OCI-LY1 (cell line): ENCODE results near the gene DAAM2.

Experiments used
- H2AFZ ChIP-seq: fragments of 200-600 bp; sonication (generic), shearing (Covaris generic); 2 replicates; pipeline ENCODE4 v1.6.0; 2014; ENCODE audit warnings: antibody characterized with exemption, mild to moderate bottlenecking, low read length
- H3F3A ChIP-seq: fragments of 200-600 bp; sonication (generic), shearing (Covaris generic); 2 replicates; pipeline ENCODE4 v1.6.0; 2014; ENCODE audit warnings: mild to moderate bottlenecking, antibody characterized with exemption, low read length, moderate library complexity; ENCODE audit not compliant: insufficient read depth
- H3K27ac ChIP-seq: fragments of 200-600 bp; sonication (generic); 2 replicates; pipeline ENCODE4 v1.5.1; 2014; ENCODE audit warnings: low read length, mixed run types, mild to moderate bottlenecking, low read depth; ENCODE audit not compliant: poor library complexity, severe bottlenecking
- H3K27me3 ChIP-seq: fragments of 200-600 bp; sonication (generic); 2 replicates; pipeline ENCODE4 v1.6.0; 2014; ENCODE audit warnings: antibody characterized with exemption, mild to moderate bottlenecking, low read length, moderate library complexity; ENCODE audit not compliant: insufficient read depth
- H3K36me3 ChIP-seq: fragments of 200-600 bp; sonication (generic); 2 replicates; pipeline ENCODE4 v1.6.1; 2014; ENCODE audit warnings: mild to moderate bottlenecking, antibody characterized with exemption, low read length, moderate library complexity, mixed read lengths; ENCODE audit not compliant: insufficient read depth
- H3K4me1 ChIP-seq: fragments of 200-600 bp; sonication (generic); 2 replicates; pipeline ENCODE4 v1.5.1; 2014; ENCODE audit warnings: mild to moderate bottlenecking, low read length, moderate library complexity; ENCODE audit not compliant: insufficient read depth, severe bottlenecking
- H3K4me2 ChIP-seq: fragments of 200-600 bp; sonication (generic), shearing (Covaris generic); 2 replicates; pipeline ENCODE4 v1.6.1; 2014; ENCODE audit warnings: low read length
- H3K4me3 ChIP-seq: fragments of 200-600 bp; sonication (generic); 2 replicates; pipeline ENCODE4 v1.5.1; 2014; ENCODE audit warnings: low read length, low read depth, mild to moderate bottlenecking, mixed read lengths; ENCODE audit not compliant: poor library complexity, severe bottlenecking
- H3K79me2 ChIP-seq: fragments of 200-600 bp; shearing (Covaris generic); 2 replicates; pipeline ENCODE4 v1.6.1; 2016; ENCODE audit warnings: mixed run types, low read length, mixed read lengths; ENCODE audit not compliant: insufficient read depth
- H3K9ac ChIP-seq: fragments of 200-600 bp; sonication (generic), shearing (Covaris generic); 2 replicates; pipeline ENCODE4 v1.6.1; 2014; ENCODE audit warnings: mild to moderate bottlenecking, low read length, mixed read lengths
- H3K9me2 ChIP-seq: fragments of 200-600 bp; sonication (generic), shearing (Covaris generic); 2 replicates; pipeline ENCODE4 v1.6.1; 2014; ENCODE audit warnings: low read depth, mild to moderate bottlenecking, low read length, mixed read lengths
- H3K9me3 ChIP-seq: fragments of 200-600 bp; shearing (Covaris generic); 2 replicates; pipeline ENCODE4 v1.6.1; 2014; ENCODE audit warnings: low read length, mixed read lengths
- H4K20me1 ChIP-seq: fragments of 200-600 bp; sonication (generic), shearing (Covaris generic); 2 replicates; pipeline ENCODE4 v1.6.0; 2016; ENCODE audit warnings: mild to moderate bottlenecking, low read length; ENCODE audit not compliant: insufficient read depth
- EZH2 ChIP-seq: fragments of 200-600 bp; sonication (generic), shearing (Covaris generic); IDR thresholded peaks from 2 replicates; pipeline ENCODE4 v1.8.0; 2017; ENCODE audit warnings: borderline replicate concordance, mixed run types, mild to moderate bottlenecking, antibody characterized with exemption, low read length, moderate library complexity, mixed read lengths
- TF ChIP-seq, protein P1 (sequence below): fragments of 200-600 bp; sonication (generic), shearing (Covaris generic); IDR thresholded peaks from 2 replicates; pipeline ENCODE4 v1.5.1; 2017; ENCODE audit warnings: mild to moderate bottlenecking, antibody characterized with exemption, low read length, moderate library complexity, mixed read lengths

DAAM2 gene

DNA sequence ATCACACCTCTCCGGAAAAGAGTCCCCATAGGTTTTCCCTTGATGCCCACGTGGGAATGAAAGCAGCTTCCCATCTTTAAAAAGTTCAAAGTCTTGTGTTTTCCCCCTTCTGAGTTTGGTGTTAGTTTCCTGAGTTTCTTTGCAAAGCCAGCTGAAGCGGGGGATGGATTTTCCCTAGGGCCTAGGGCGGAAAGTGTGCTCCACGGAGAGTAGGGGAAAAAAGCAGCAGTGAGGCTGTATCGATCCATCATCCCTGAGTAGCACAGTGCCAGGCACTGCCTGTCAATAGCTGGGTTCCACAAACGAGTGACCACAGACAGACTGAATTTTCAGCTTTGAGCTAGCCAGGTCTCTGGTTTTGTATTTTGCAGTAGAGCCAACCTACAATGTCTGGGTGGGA lies 1.3 kb downstream of the DAAM2 start:
- no peaks in the 10 kb centered on the region for H3K27me3 ChIP-seq
- H3K36me3 ChIP-seq = no peaks in the 10 kb centered on the region
- no peaks in the 10 kb centered on the region for H3K9me3 ChIP-seq
- H3F3A ChIP-seq = no peaks in the 10 kb centered on the region
- H3K4me2 ChIP-seq = no peak overlapping the region
- H3K4me1 ChIP-seq = no peaks in the 10 kb centered on the region
- no peaks in the 10 kb centered on the region for H4K20me1 ChIP-seq
- H3K4me3 ChIP-seq = no peak overlapping the region
- H3K27ac ChIP-seq = no peak overlapping the region
- H3K79me2 ChIP-seq = no peaks in the 10 kb centered on the region
- H3K9me2 ChIP-seq = no peaks in the 10 kb centered on the region
- TF ChIP-seq, protein P1, sequence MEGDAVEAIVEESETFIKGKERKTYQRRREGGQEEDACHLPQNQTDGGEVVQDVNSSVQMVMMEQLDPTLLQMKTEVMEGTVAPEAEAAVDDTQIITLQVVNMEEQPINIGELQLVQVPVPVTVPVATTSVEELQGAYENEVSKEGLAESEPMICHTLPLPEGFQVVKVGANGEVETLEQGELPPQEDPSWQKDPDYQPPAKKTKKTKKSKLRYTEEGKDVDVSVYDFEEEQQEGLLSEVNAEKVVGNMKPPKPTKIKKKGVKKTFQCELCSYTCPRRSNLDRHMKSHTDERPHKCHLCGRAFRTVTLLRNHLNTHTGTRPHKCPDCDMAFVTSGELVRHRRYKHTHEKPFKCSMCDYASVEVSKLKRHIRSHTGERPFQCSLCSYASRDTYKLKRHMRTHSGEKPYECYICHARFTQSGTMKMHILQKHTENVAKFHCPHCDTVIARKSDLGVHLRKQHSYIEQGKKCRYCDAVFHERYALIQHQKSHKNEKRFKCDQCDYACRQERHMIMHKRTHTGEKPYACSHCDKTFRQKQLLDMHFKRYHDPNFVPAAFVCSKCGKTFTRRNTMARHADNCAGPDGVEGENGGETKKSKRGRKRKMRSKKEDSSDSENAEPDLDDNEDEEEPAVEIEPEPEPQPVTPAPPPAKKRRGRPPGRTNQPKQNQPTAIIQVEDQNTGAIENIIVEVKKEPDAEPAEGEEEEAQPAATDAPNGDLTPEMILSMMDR = no peak
- TF ChIP-seq EZH2 = no peak
- no peak overlapping the region for H3K9ac ChIP-seq
- H2AFZ ChIP-seq = no peak overlapping the region

DNA sequence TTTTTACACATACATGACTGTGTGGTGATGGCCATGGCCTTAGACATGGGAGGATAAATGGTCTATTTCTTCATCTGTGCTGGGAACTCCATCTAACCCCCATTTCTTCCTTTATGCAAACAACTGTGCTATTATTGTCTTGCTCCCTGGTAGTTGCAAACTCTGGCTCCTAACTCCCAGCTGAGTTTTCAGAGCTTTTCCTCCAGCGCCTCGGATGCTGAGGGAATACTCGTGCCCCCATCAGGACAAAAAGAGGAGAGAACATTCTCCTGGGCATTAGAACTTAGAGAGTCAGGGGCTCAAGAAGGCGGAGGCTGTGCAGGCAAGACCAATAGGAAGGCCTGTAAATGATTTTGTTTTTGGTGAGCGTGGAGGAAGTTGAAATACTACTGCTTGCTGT lies 2.1 kb downstream of the DAAM2 start:
- Histone ChIP-seq H3K4me3 (no peak overlapping the region), H3K27ac (no peak overlapping the region), H3K9me3 (no peaks in the 10 kb centered on the region), H3K79me2 (no peaks in the 10 kb centered on the region), H3K9me2 (no peaks in the 10 kb centered on the region), H3K36me3 (no peaks in the 10 kb centered on the region), H2AFZ (no peak overlapping the region), H3K9ac (no peak overlapping the region), H3F3A (no peaks in the 10 kb centered on the region), H4K20me1 (no peaks in the 10 kb centered on the region), H3K27me3 (no peaks in the 10 kb centered on the region), H3K4me2 (no peak overlapping the region), H3K4me1 (no peaks in the 10 kb centered on the region)
- TF ChIP-seq EZH2 = no peak
- TF ChIP-seq, protein P1 = no peak

DNA sequence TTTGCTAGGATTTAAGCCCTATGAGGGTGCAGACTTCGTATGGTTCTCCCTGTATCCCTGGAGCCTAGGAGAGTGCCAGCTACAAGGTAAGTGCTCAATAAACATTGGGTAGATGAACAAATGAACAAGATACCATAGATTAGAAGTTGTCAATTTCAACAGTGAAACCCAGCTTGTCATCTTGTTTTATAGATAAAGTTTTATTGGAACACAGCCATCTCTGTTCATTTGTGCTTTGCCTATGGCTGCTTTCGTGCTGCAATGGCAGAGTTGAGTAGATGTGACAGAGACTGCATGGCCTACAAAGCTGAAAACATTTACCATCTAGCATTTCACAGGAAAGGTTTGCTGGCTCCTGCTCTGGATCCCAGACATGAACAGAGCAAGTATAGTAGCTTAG lies 5.6 kb downstream of the DAAM2 start:
- H3K9ac ChIP-seq = no peak overlapping the region
- no peaks in the 10 kb centered on the region for H3K9me2 ChIP-seq
- no peaks in the 10 kb centered on the region for H4K20me1 ChIP-seq
- no peaks in the 10 kb centered on the region for H3F3A ChIP-seq
- H3K27me3 ChIP-seq = no peaks in the 10 kb centered on the region
- no peaks in the 10 kb centered on the region for H3K4me1 ChIP-seq
- H3K9me3 ChIP-seq = no peaks in the 10 kb centered on the region
- no peak overlapping the region for H2AFZ ChIP-seq
- TF ChIP-seq EZH2 = no peak
- TF ChIP-seq, protein P1 = no peak
- no peak overlapping the region for H3K4me3 ChIP-seq
- H3K4me2 ChIP-seq = no peak overlapping the region
- no peaks in the 10 kb centered on the region for H3K36me3 ChIP-seq
- H3K79me2 ChIP-seq = no peaks in the 10 kb centered on the region
- no peak overlapping the region for H3K27ac ChIP-seq
